Neural progenitor cell (in vitro differentiated cells): ENCODE measurements around the gene KCNMA1. TPM values are rescaled to one million over a fixed set of nuclear protein-coding genes. Genes with fewer than 3 reads are reported as not detected.

Experiments
- DNase-seq: peaks from one replicate; pipeline ENCODE4 v3.0.0-alpha.2; 2016; ENCODE audit warnings: low spot score
- H2AFZ ChIP-seq: fragments of 200-600 bp; sonication (generic); replicated peaks from 2 replicates; pipeline ENCODE4 v1.6.1; 2016; ENCODE audit warnings: antibody characterized with exemption
- H3F3A ChIP-seq: fragments of 200-600 bp; sonication (generic); 2 replicates; pipeline ENCODE4 v1.6.1; 2016; ENCODE audit warnings: antibody characterized with exemption, low read depth
- H3K27ac ChIP-seq: fragments of 200-600 bp; sonication (generic); 2 replicates; pipeline ENCODE4 v1.5.1; 2016; ENCODE audit warnings: mild to moderate bottlenecking
- H3K27me3 ChIP-seq: fragments of 200-600 bp; sonication (generic); 2 replicates; pipeline ENCODE4 v1.6.1; 2016; ENCODE audit warnings: mild to moderate bottlenecking, moderate library complexity
- H3K36me3 ChIP-seq: fragments of 200-600 bp; sonication (generic); 2 replicates; pipeline ENCODE4 v1.5.1; 2016
- H3K4me1 ChIP-seq: fragments of 200-600 bp; sonication (generic); 2 replicates; pipeline ENCODE4 v1.6.1; 2016; ENCODE audit warnings: mixed run types
- H3K4me2 ChIP-seq: fragments of 200-600 bp; sonication (generic); 2 replicates; pipeline ENCODE4 v1.6.1; 2016
- H3K4me3 ChIP-seq: fragments of 200-600 bp; sonication (generic); 2 replicates; pipeline ENCODE4 v1.5.1; 2016
- H3K79me2 ChIP-seq: fragments of 200-600 bp; sonication (generic); 2 replicates; pipeline ENCODE4 v1.6.1; 2016; ENCODE audit warnings: low read depth
- H3K9ac ChIP-seq: fragments of 200-600 bp; sonication (generic); 2 replicates; pipeline ENCODE4 v1.6.1; 2016
- H3K9me3 ChIP-seq: fragments of 200-600 bp; sonication (generic); 2 replicates; pipeline ENCODE4 v1.5.1; 2016; ENCODE audit warnings: low read depth
- H4K20me1 ChIP-seq: fragments of 200-600 bp; sonication (generic); 2 replicates; pipeline ENCODE4 v1.6.1; 2016; ENCODE audit warnings: low read depth
- H3K27ac Mint-ChIP-seq: 3 replicates; pipeline ENCODE4 v1.8.0; 2021; ENCODE audit warnings: mixed read lengths
- H3K27me3 Mint-ChIP-seq: 2 replicates; pipeline ENCODE4 v1.8.0; 2022; ENCODE audit warnings: low read depth, mild to moderate bottlenecking, inconsistent platforms, moderate library complexity, mixed read lengths; ENCODE audit not compliant: insufficient read depth
- H3K36me3 Mint-ChIP-seq: 3 replicates; pipeline ENCODE4 v1.8.0; 2021; ENCODE audit warnings: mixed read lengths
- H3K4me1 Mint-ChIP-seq: 3 replicates; pipeline ENCODE4 v1.8.0; 2021; ENCODE audit warnings: mixed read lengths
- H3K4me3 Mint-ChIP-seq: 3 replicates; pipeline ENCODE4 v1.8.0; 2021; ENCODE audit warnings: mild to moderate bottlenecking, moderate library complexity, mixed read lengths
- H3K9me3 Mint-ChIP-seq: 3 replicates; pipeline ENCODE4 v1.8.0; 2020; ENCODE audit warnings: mixed read lengths
- CTCF ChIP-seq: fragments of 200-600 bp; sonication (generic); IDR thresholded peaks from 2 replicates; pipeline ENCODE4 v1.5.1; 2017; ENCODE audit warnings: antibody characterized with exemption, mild to moderate bottlenecking
- EZH2 ChIP-seq: fragments of 200-600 bp; sonication (generic); IDR thresholded peaks from 2 replicates; pipeline ENCODE4 v1.6.1; 2017; ENCODE audit warnings: antibody characterized with exemption, mild to moderate bottlenecking, moderate library complexity
- EZH2phosphoT487 ChIP-seq: fragments of 200-600 bp; sonication (generic); IDR thresholded peaks from 2 replicates; pipeline ENCODE4 v1.6.1; 2017; ENCODE audit warnings: antibody characterized with exemption
- total RNA-seq: library from RNA; depleted of rRNA; stranded (reverse); fragments of >200 nt; gene quantifications from 2 replicates; pipeline ENCODE4 v1.2.3, GENCODE V29; 2015; ENCODE audit warnings: low replicate concordance

The KCNMA1 gene
- total RNA-seq, 1 donor from 2014 or later, result 2.4 TPM

GRCh38 chr10:77496941-77497420, 140.6 kb downstream of the KCNMA1 start:
- Histone ChIP-seq H2AFZ (no peak overlapping the region), H3K4me1 (peaks cover 21% of the 10 kb centered on the region), H3K36me3 (no peaks in the 10 kb centered on the region), H3K4me3 (no peak overlapping the region), H3K9me3 (no peaks in the 10 kb centered on the region), H3K9ac (no peak overlapping the region), H3K4me2 (peak overlapping the region; percentile 23), H3K27ac (no peak overlapping the region), H4K20me1 (no peaks in the 10 kb centered on the region), H3K79me2 (no peaks in the 10 kb centered on the region), H3K27me3 (no peaks in the 10 kb centered on the region), H3F3A (no peaks in the 10 kb centered on the region)
- peaks cover 7% of the 10 kb centered on the region for H3K27me3 Mint-ChIP-seq
- TF ChIP-seq EZH2 (no peak), EZH2phosphoT487 (no peak), CTCF (no peak)
- H3K4me3 Mint-ChIP-seq, result no peak overlapping the region
- H3K9me3 Mint-ChIP-seq, result peaks cover 2% of the 10 kb centered on the region
- H3K27ac Mint-ChIP-seq, result peak overlapping the region; percentile 94
- peak; percentile 60 for DNase-seq
- H3K36me3 Mint-ChIP-seq, result no peaks in the 10 kb centered on the region
- H3K4me1 Mint-ChIP-seq, result peaks cover 28% of the 10 kb centered on the region

GRCh38 chr10:77494756-77495541, 142.7 kb downstream of the KCNMA1 start:
- no peak overlapping the region for H3K4me2 ChIP-seq
- H3K27ac Mint-ChIP-seq, result peak overlapping the region; percentile 63
- peaks cover 26% of the 10 kb centered on the region for H3K4me1 Mint-ChIP-seq
- H3F3A ChIP-seq, result no peaks in the 10 kb centered on the region
- no peaks in the 10 kb centered on the region for H3K79me2 ChIP-seq
- no peak for DNase-seq
- H3K27ac ChIP-seq, result no peak overlapping the region
- peaks cover 2% of the 10 kb centered on the region for H3K9me3 Mint-ChIP-seq
- peaks cover 21% of the 10 kb centered on the region for H3K4me1 ChIP-seq
- H3K4me3 ChIP-seq, result no peak overlapping the region
- H3K9me3 ChIP-seq, result no peaks in the 10 kb centered on the region
- no peak overlapping the region for H3K9ac ChIP-seq
- no peaks in the 10 kb centered on the region for H4K20me1 ChIP-seq
- peaks cover 5% of the 10 kb centered on the region for H3K27me3 Mint-ChIP-seq
- H2AFZ ChIP-seq, result no peak overlapping the region
- H3K36me3 Mint-ChIP-seq, result no peaks in the 10 kb centered on the region
- no peaks in the 10 kb centered on the region for H3K36me3 ChIP-seq
- no peak overlapping the region for H3K4me3 Mint-ChIP-seq
- no peaks in the 10 kb centered on the region for H3K27me3 ChIP-seq
- TF ChIP-seq EZH2 (no peak), CTCF (no peak), EZH2phosphoT487 (no peak)

GRCh38 chr10:77494327-77494726, 143.3 kb downstream of the KCNMA1 start:
- Histone ChIP-seq H3K4me1 (peaks cover 21% of the 10 kb centered on the region), H2AFZ (no peak overlapping the region), H3K4me2 (no peak overlapping the region), H3K9me3 (no peaks in the 10 kb centered on the region), H3F3A (no peaks in the 10 kb centered on the region), H3K36me3 (no peaks in the 10 kb centered on the region), H4K20me1 (no peaks in the 10 kb centered on the region), H3K27ac (no peak overlapping the region), H3K79me2 (no peaks in the 10 kb centered on the region), H3K4me3 (no peak overlapping the region), H3K9ac (no peak overlapping the region), H3K27me3 (no peaks in the 10 kb centered on the region)
- Mint-ChIP-seq H3K9me3 (peaks cover 2% of the 10 kb centered on the region), H3K4me1 (peaks cover 26% of the 10 kb centered on the region), H3K27me3 (peaks cover 5% of the 10 kb centered on the region), H3K4me3 (no peak overlapping the region), H3K36me3 (no peaks in the 10 kb centered on the region), H3K27ac (peak overlapping the region; percentile 4)
- DNase-seq, result peak; percentile 55
- TF ChIP-seq CTCF, result peak; percentile 60
- no peak for TF ChIP-seq EZH2phosphoT487
